Measurements from ENCODE around the gene PIK3C2G.
"Not testable (repeated sequence)": the region's sequence is repeated elsewhere in the genome, so short reads cannot be mapped to it uniquely, and the experiment has no call there.

PIK3C2G gene

GRCh38 chr12:18246066-18246465 is 15.3 kb upstream of the PIK3C2G start:
- no peak overlapping the region for H3K4me2 ChIP-seq
- H3K4me3 ChIP-seq (IDR thresholded peaks at IDR 0.05; ENCODE audit: insufficient read depth, low read depth, low read length) = no peak overlapping the region
- no peak overlapping the region for H2AFZ ChIP-seq (ENCODE audit: low read depth)
- no peaks in the 10 kb centered on the region for H4K20me1 ChIP-seq (ENCODE audit: insufficient read depth)
- H3K79me2 ChIP-seq (ENCODE audit: insufficient read depth, low read depth) = no peaks in the 10 kb centered on the region
- H3K9ac ChIP-seq = no peak overlapping the region
- no peaks in the 10 kb centered on the region for H3K36me3 ChIP-seq (ENCODE audit: insufficient read depth)
- H3K27ac ChIP-seq = no peak overlapping the region
- TF ChIP-seq CTCF (conservative IDR thresholded peaks at IDR 0.05; ENCODE audit: low read depth, low read length) = no peak
- no peaks in the 10 kb centered on the region for H3K4me1 ChIP-seq (ENCODE audit: low read depth, poor library complexity, severe bottlenecking)
- H3K27me3 ChIP-seq (ENCODE audit: insufficient read depth, low read depth) = no peaks in the 10 kb centered on the region

- Histone ChIP-seq H3K9ac (no peak overlapping the region), H3K27ac (no peak overlapping the region), H2AFZ (ENCODE audit: low read depth) (no peak overlapping the region), H3K4me3 (IDR thresholded peaks at IDR 0.05; ENCODE audit: insufficient read depth, low read depth, low read length) (no peak overlapping the region), H3K36me3 (ENCODE audit: insufficient read depth) (no peaks in the 10 kb centered on the region), H3K4me2 (no peak overlapping the region), H3K4me1 (ENCODE audit: low read depth, poor library complexity, severe bottlenecking) (no peaks in the 10 kb centered on the region), H3K79me2 (ENCODE audit: insufficient read depth, low read depth) (no peaks in the 10 kb centered on the region), H4K20me1 (ENCODE audit: insufficient read depth) (no peaks in the 10 kb centered on the region), H3K27me3 (ENCODE audit: insufficient read depth, low read depth) (no peaks in the 10 kb centered on the region)
- peak; percentile 71 for TF ChIP-seq CTCF (conservative IDR thresholded peaks at IDR 0.05; ENCODE audit: low read depth, low read length)
These were observed 10.9 kb upstream of the PIK3C2G start for GRCh38 chr12:18250313-18250916.

GRCh38 chr12:18254081-18254480 is 7.2 kb upstream of the PIK3C2G start:
- Histone ChIP-seq H3K36me3 (ENCODE audit: insufficient read depth) (no peaks in the 10 kb centered on the region), H3K4me1 (ENCODE audit: low read depth, poor library complexity, severe bottlenecking) (no peaks in the 10 kb centered on the region), H4K20me1 (ENCODE audit: insufficient read depth) (no peaks in the 10 kb centered on the region), H3K79me2 (ENCODE audit: insufficient read depth, low read depth) (no peaks in the 10 kb centered on the region), H3K4me3 (IDR thresholded peaks at IDR 0.05; ENCODE audit: insufficient read depth, low read depth, low read length) (no peak overlapping the region), H2AFZ (ENCODE audit: low read depth) (no peak overlapping the region), H3K27ac (no peak overlapping the region), H3K4me2 (no peak overlapping the region), H3K9ac (no peak overlapping the region), H3K27me3 (ENCODE audit: insufficient read depth, low read depth) (no peaks in the 10 kb centered on the region)
- no peak for TF ChIP-seq CTCF (conservative IDR thresholded peaks at IDR 0.05; ENCODE audit: low read depth, low read length)

GRCh38 chr12:18255004-18255403 is 6.3 kb upstream of the PIK3C2G start:
- H2AFZ ChIP-seq (ENCODE audit: low read depth); H3K4me3 ChIP-seq (IDR thresholded peaks at IDR 0.05; ENCODE audit: insufficient read depth, low read depth, low read length); H3K27me3 ChIP-seq (ENCODE audit: insufficient read depth, low read depth); H3K79me2 ChIP-seq (ENCODE audit: insufficient read depth, low read depth); H3K36me3 ChIP-seq (ENCODE audit: insufficient read depth); H3K4me2 ChIP-seq; H4K20me1 ChIP-seq (ENCODE audit: insufficient read depth); H3K27ac ChIP-seq; H3K4me1 ChIP-seq (ENCODE audit: low read depth, poor library complexity, severe bottlenecking); H3K9ac ChIP-seq: not testable (repeated sequence)

GRCh38 chr12:18257251-18257650 is 4.1 kb upstream of the PIK3C2G start:
- H3K4me2 ChIP-seq = no peak overlapping the region

More at GRCh38 chr12:18257251-18257650, 4.1 kb upstream of the PIK3C2G start:
- H3K27ac ChIP-seq = no peak overlapping the region
- H3K4me1 ChIP-seq (ENCODE audit: low read depth, poor library complexity, severe bottlenecking) = no peaks in the 10 kb centered on the region
- H2AFZ ChIP-seq (ENCODE audit: low read depth) = no peak overlapping the region
- no peaks in the 10 kb centered on the region for H3K36me3 ChIP-seq (ENCODE audit: insufficient read depth)
- H4K20me1 ChIP-seq (ENCODE audit: insufficient read depth) = no peaks in the 10 kb centered on the region
- H3K79me2 ChIP-seq (ENCODE audit: insufficient read depth, low read depth) = no peaks in the 10 kb centered on the region
- no peak for TF ChIP-seq CTCF (conservative IDR thresholded peaks at IDR 0.05; ENCODE audit: low read depth, low read length)
- H3K4me3 ChIP-seq (IDR thresholded peaks at IDR 0.05; ENCODE audit: insufficient read depth, low read depth, low read length) = no peak overlapping the region
- no peak overlapping the region for H3K9ac ChIP-seq
- H3K27me3 ChIP-seq (ENCODE audit: insufficient read depth, low read depth) = no peaks in the 10 kb centered on the region

Measured in KMS-11 (cell line).